Right kidney (tissue), 9 donors: Measurements from ENCODE around the gene FST.

ENCODE experiments used
- DNase-seq: peaks from one replicate; pipeline ENCODE4 v3.0.0-alpha.2; 2016
- long read RNA-seq, 8 donors: transcript quantifications; one replicate each; lab custom pipeline, GENCODE V29; 2026

Gene FST
- long read RNA-seq, donor 1, transcript FST-201 (6 exons, 2,519 nt) = major isoform, 11 of 14 reads
- long read RNA-seq, donor 1, partial matches to known transcripts = 0 of 14 reads
- long read RNA-seq, donor 1, other reads (novel, unspliced or antisense) = 0 of 14 reads
- long read RNA-seq, donor 2, transcript FST-201 (6 exons, 2,519 nt) = major isoform, 9 of 10 reads
- long read RNA-seq, donor 2, partial matches to known transcripts = 0 of 10 reads
- long read RNA-seq, donor 2, other reads (novel, unspliced or antisense) = 0 of 10 reads
- long read RNA-seq, donor 3, partial matches to known transcripts = 0 of 2 reads
- long read RNA-seq, donor 3, other reads (novel, unspliced or antisense) = 0 of 2 reads
- long read RNA-seq, donor 4, transcript FST-201 (6 exons, 2,519 nt) = major isoform, 8 of 14 reads
- long read RNA-seq, donor 4, partial matches to known transcripts = 0 of 14 reads
- long read RNA-seq, donor 4, other reads (novel, unspliced or antisense) = 0 of 14 reads
- long read RNA-seq, donor 5, transcript FST-201 (6 exons, 2,519 nt) = major isoform, 9 of 18 reads
- long read RNA-seq, donor 5, partial matches to known transcripts = 7 of 18 reads
- long read RNA-seq, donor 5, other reads (novel, unspliced or antisense) = 0 of 18 reads
- long read RNA-seq, donor 6, transcript FST-201 (6 exons, 2,519 nt) = major isoform, 10 of 10 reads
- long read RNA-seq, donor 6, partial matches to known transcripts = 0 of 10 reads
- long read RNA-seq, donor 6, other reads (novel, unspliced or antisense) = 0 of 10 reads
- long read RNA-seq, donor 7, transcript FST-201 (6 exons, 2,519 nt) = major isoform, 16 of 24 reads
- long read RNA-seq, donor 7, partial matches to known transcripts = 7 of 24 reads
- long read RNA-seq, donor 7, other reads (novel, unspliced or antisense) = 0 of 24 reads
- long read RNA-seq, donor 8, transcript FST-201 (6 exons, 2,519 nt) = major isoform, 9 of 10 reads
- long read RNA-seq, donor 8, partial matches to known transcripts = 0 of 10 reads
- long read RNA-seq, donor 8, other reads (novel, unspliced or antisense) = 0 of 10 reads

GRCh38 chr5:53480416-53481158, at the start of gene FST:
Gene FST (plus strand): TSS chr5:53480629. CDS start chr5:53480792, 163 bp downstream.
- DNase-seq = peak; percentile 72

- DNase-seq = no peak
Measured at GRCh38 chr5:53431665-53432064, 48.8 kb upstream of the FST start.

- no peak for DNase-seq
Measured at GRCh38 chr5:53433026-53433425, 47.4 kb upstream of the FST start.

GRCh38 chr5:53434541-53434940, 45.9 kb upstream of the FST start:
- DNase-seq = no peak

GRCh38 chr5:53436480-53437191, 43.8 kb upstream of the FST start:
- DNase-seq = no peak

- DNase-seq = no peak
Measured at GRCh38 chr5:53438079-53438478, 42.4 kb upstream of the FST start.

GRCh38 chr5:53438486-53439472, 41.6 kb upstream of the FST start:
- no peak for DNase-seq

GRCh38 chr5:53442961-53443360, 37.5 kb upstream of the FST start:
- no peak for DNase-seq

- no peak for DNase-seq
Measured at GRCh38 chr5:53445569-53445968, 34.9 kb upstream of the FST start.

GRCh38 chr5:53446908-53447307, 33.5 kb upstream of the FST start:
- DNase-seq = no peak

- no peak for DNase-seq
Measured at GRCh38 chr5:53448851-53449250, 31.6 kb upstream of the FST start.

- DNase-seq = no peak
Measured at GRCh38 chr5:53453898-53454718, 26.3 kb upstream of the FST start.

GRCh38 chr5:53454719-53455000, 25.8 kb upstream of the FST start:
- no peak for DNase-seq

GRCh38 chr5:53456366-53456765, 24.1 kb upstream of the FST start:
- DNase-seq = no peak

GRCh38 chr5:53463909-53464621, 16.4 kb upstream of the FST start:
- DNase-seq = no peak

GRCh38 chr5:53464722-53465121, 15.7 kb upstream of the FST start:
- no peak for DNase-seq

GRCh38 chr5:53469946-53470687, 10.3 kb upstream of the FST start:
- DNase-seq = no peak

- DNase-seq = no peak
Measured at GRCh38 chr5:53472279-53472678, 8.2 kb upstream of the FST start.
